ENCODE results near the gene APOL1.
"Not testable (repeated sequence)": the region's sequence is repeated elsewhere in the genome, so short reads cannot be mapped to it uniquely, and the experiment has no call there.

The APOL1 gene

DNA sequence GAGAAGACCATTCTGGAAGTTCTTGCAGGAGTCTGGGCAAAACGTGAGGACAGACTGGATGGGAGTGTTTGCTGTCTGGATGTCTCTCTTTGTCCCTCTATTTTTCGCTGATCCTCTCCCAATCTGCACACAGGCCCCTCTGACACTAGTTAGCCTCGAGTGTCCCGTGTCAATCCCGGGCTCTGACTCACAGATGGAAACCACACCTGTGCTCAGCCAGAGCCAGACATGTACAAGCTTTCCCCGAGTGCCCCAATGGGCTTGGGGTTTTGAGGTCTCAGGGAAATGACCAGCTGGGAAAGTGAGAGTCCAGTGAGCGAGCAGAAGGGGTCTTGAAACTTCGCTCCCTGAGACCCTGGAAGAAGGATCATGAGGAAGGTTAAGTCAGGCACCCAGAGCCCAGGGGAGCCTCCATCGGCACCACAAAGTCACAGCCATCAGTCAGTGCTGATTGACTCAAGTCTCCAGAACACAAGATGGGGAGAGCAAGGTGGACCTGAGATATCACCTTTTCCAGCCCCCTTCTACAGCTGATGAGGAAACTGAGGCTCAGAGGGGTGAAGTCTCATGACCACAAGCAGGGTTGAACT is 27.5 kb upstream of the APOL1 start:
- in situ Hi-C loops (cut with MboI; ENCODE audit: low sequenced_read_pairs), result no loop called here

DNA sequence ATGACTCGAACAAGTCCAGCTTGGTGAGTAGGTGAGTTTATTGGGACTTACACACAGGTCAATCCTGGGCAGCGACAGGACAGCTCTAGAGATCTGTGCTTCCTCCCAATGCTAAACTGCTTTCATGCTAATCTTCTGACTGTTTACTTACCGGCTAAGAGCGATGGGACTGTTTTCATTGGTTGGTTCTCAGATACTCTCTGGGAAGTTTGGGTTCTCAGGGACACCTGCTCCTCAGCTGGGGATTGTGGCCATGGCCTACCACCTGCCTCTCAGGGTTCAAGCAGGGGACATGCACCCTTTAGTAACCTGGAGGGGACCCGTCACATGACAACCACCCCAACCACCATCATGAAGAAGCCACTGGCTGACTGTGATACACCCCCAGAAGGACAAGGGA is 26.7 kb upstream of the APOL1 start:
- in situ Hi-C loops (cut with MboI; ENCODE audit: low sequenced_read_pairs), result no loop called here

DNA sequence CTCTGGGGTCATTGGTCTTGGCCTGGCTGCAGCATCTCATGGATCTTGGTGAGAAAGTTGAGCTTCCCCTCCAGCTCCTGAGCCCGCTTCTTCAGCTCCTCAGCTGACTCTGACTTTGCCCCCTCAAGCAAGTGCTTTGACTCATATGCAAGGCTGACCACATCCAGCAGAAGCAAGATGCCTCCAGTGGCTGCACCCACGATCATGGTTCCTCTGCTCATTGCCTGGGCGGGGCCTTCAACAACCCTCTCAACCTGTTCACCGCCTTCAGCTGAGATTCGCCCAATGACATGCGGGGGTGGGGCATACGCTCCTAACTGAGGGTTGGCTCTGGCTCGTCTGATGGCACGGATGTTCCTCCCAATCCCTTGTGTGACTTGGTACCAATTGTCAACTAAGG is 25.5 kb upstream of the APOL1 start:
- in situ Hi-C loops (cut with MboI; ENCODE audit: low sequenced_read_pairs), result no loop called here

DNA sequence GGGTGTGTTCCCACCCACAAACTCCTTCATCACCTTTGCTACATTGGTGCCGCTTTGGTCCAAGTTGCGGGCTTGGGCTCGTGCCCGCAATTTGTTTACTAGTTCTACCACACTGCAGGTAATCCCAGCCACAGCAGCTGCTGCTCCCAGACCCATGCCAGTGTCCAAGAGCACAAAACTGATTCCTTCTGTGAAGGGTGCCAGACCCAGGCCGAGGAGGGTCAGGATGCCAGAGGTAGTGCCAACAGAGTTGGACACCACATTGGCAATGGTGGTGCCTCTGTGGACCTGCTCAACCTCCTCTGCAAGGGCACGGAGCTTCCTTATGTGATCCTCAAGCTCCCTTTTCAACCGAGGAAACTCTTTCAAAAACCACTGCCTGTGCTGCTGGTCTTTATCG is 25.1 kb upstream of the APOL1 start:
- in situ Hi-C loops (cut with MboI; ENCODE audit: low sequenced_read_pairs), result no loop called here

DNA sequence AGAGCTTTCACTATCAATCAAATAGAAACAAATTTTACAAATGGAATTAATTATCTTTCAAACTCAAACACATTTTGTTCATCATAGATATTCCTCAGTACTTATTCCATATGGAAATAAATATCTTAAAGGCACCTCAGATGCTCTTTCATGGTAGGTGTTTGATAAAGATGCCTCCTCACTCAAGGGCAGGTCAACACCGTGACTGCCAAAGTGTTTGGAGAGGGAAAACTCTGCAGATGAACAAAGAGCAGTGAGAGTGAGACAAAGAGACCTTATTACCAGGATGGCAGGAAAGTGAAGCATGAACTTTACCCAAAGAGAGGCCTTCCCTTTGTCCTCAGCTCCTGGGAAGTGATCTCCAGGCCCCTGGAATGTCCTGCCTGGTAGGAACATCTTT is 24.6 kb upstream of the APOL1 start:
- in situ Hi-C loops (cut with MboI; ENCODE audit: low sequenced_read_pairs), result not testable (repeated sequence)

DNA sequence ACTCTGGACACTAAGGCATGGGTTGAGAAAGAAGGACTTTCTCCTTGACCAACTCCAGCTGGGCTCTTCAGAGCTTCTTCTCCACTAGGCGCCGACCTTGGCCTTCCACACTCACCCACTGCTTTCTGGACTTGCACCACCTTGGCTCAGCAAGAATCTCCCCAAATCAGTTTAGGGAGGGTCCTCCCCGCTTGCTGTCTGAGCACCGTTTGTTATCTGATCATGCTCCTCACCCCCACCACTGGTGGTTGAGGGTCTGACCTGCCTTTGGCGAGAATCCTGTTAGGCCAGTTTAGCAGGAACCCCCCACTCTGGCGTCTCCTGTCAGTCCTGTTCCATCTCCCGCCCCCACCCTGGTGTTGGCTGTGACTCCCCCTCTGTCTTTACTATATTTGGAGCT is 24.0 kb upstream of the APOL1 start:
- in situ Hi-C loops (cut with MboI; ENCODE audit: low sequenced_read_pairs), result no loop called here

DNA sequence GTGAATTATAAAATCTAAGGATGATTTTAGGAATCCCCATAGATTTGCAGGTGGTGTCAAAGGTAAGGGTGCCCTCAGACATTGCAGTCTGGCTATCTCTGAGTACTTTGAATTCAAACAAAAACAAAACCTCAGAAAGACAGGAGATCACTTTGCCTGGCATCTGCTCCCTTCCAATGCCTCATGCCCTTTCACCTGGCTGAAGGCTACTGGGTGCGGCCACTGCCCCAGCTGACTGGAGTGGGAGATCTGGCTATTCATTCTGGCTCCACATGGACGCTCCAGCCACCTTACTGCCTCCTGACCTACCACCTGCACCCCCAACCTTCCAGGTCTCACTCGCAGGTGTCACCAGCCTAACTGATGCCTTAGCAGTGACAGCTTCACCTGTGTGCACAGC is 23.3 kb upstream of the APOL1 start:
- in situ Hi-C loops (cut with MboI; ENCODE audit: low sequenced_read_pairs), result not testable (repeated sequence)

DNA sequence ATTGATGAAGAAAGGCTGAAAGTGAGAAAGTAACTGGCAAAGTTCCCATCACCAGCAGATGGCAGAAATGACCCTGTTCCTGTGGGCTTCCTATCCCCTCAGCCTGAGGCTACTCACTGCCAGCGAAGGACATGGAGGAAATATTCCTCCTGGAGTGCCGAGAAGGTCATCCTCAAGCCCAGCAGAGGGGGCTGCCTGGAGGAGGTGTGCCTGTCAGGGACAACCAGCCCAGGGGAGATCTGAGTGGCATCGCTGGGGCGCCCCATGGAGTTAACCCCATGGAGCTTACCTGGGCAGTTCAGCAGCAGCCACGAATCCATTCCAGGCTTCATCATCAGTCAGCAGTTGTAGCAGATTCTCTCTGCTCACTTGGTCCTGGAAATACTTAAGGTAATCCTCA is 21.9 kb upstream of the APOL1 start:
- in situ Hi-C loops (cut with MboI; ENCODE audit: low sequenced_read_pairs), result not testable (repeated sequence)

DNA sequence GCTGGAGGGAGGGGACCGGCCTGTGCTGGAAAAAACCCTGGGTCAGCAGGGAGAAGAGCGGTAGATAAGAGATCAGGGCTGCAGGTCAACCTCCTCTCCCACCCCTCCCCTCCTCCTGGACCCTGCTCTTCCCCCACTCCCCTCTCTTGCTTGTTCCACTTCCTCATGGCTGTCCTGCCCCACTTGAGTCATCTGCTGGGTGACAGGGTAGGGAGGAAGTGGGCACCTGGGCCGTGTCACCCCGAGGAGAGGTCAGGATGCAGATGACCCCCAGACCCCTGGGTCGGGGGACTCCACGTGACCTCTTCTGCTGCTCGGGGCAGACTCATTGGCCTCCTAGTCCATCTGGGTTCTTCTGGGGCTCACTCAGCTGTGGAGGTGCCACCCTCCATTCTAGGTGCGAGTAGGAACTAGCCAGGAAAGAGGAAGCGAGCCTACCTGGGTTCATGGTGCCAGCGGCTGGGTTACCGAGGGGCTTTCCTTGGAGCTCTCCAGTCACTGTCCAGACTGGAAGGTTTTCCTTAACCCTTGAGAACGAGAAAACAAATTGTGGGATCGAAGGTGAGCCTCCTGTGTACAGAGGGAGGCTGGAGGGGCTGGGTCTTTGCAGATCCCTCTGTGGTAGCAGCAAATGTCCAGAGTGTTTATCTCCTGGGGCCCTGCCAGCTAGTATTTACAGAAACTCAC is 20.1 kb upstream of the APOL1 start:
- in situ Hi-C loops (cut with MboI; ENCODE audit: low sequenced_read_pairs), result no loop called here

DNA sequence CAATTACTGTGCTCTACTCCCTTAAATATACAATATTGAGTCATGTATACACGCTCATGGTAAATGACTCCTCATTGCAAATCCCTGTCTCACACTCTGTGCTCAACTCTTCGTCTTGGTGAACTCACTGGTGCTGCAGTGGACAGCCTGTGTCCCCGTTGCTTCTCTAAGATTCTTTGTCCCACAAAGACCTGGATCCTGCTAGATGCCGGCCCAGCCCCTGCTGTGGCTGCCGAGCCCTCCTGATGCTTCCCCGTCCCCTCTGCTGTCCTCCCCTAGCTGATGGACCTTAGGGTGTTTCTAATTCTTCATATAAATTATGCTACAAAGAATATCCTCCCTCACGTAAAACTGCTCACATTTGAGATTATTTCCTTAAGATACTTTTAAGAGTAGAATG is 19.1 kb upstream of the APOL1 start:
- in situ Hi-C loops (cut with MboI; ENCODE audit: low sequenced_read_pairs), result no loop called here

DNA sequence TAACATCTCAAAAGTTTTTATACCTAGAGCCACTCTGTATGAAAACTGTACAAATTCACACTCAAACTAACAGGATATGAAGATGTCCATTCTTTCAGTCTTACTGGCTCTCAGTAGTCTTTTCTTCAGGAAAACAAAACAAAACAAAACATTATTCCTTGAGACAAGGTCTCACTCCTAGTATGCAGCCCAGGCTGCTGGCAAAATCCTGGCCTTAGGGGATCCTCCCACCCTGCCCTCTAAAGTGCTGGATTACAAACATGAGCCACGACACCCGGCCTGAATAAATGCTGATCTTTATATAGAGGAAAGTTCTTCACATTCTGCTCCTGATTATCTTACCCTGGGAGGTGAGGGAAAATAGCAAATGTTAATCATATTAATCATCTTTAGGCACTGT is 18.7 kb upstream of the APOL1 start:
- in situ Hi-C loops (cut with MboI; ENCODE audit: low sequenced_read_pairs), result no loop called here

DNA sequence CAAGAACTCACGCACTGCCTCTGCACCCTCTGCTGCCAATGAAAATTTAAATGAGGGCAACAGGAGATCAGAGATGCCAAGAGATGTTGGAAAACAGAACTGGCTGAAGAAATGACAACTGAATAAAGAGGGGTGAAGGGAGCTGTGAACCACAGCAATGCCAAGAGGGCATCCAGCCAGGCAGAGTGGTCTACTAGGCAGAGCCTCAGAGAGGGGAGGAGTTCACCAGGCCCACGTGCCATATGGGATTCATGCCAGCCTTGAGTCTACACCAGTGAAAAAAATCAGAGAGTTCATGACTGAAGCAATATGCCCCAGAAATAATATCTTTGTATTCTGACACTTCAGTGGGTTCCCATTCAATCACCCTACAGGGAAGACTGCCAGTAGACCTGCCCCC is 18.0 kb upstream of the APOL1 start:
- in situ Hi-C loops (cut with MboI; ENCODE audit: low sequenced_read_pairs), result no loop called here

DNA sequence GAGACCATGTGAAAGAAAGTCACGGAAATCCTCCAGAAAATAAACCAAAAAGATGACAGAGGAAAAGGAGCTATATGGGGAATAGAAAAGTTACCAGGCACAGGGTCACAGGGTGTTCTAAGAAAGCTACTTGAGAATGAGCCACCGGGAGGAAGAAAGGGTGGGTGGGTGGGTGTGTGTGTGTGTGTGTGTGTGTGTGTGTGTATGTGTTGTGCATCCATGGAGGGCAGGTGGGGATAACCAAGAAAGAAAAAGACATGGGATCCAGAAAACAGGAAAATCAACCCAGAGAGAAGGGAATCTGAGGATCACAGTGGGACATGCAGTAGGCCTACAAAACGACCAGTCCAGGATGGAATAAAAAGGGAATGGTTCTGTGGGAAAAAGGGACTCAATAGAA is 17.3 kb upstream of the APOL1 start:
- in situ Hi-C loops (cut with MboI; ENCODE audit: low sequenced_read_pairs), result no loop called here

DNA sequence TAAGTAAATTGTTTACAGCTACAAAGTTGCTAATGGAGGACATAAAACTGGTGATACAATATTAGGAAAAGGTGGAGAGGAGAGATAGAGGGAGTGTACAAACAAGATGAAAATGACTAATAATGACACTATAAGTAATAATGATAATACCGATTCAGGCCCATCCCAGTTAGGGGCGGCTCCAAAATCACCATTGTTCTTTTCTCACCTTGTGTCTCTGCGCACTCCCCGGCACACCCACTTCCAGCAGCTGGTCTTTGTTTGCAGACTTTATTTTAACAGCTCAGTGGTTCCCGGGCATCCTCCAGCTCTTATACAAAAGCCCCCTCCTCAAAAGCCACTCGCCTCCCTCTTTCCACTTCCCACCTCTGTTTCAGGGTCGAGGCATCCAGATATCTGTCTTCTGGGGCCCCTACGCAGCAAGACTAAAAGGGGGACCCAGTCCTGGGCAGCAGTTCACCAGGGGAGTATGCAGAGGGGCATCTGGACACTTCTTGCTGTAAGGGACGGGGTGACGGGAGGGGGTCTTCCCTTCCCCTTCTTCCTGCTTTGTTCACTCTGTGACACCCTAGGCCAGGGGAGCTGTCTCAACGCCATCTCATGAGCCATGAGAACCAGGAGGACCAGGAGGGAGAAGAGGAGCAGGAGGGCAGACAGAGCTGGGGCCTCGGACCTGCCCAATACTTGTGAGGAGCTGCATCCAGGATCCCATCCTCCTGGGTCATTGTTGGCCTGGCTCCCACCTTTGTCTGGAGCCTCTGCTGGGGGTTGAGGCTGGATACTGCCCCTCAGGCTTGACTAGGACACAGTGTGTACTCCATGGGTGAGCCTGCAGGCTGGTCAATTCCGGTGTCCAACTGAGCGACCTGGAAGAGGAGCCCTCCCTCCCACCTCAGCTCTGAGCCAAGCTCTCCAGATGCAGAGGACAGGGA is 16.3 kb upstream of the APOL1 start:
- in situ Hi-C loops (cut with MboI; ENCODE audit: low sequenced_read_pairs), result no loop called here

DNA sequence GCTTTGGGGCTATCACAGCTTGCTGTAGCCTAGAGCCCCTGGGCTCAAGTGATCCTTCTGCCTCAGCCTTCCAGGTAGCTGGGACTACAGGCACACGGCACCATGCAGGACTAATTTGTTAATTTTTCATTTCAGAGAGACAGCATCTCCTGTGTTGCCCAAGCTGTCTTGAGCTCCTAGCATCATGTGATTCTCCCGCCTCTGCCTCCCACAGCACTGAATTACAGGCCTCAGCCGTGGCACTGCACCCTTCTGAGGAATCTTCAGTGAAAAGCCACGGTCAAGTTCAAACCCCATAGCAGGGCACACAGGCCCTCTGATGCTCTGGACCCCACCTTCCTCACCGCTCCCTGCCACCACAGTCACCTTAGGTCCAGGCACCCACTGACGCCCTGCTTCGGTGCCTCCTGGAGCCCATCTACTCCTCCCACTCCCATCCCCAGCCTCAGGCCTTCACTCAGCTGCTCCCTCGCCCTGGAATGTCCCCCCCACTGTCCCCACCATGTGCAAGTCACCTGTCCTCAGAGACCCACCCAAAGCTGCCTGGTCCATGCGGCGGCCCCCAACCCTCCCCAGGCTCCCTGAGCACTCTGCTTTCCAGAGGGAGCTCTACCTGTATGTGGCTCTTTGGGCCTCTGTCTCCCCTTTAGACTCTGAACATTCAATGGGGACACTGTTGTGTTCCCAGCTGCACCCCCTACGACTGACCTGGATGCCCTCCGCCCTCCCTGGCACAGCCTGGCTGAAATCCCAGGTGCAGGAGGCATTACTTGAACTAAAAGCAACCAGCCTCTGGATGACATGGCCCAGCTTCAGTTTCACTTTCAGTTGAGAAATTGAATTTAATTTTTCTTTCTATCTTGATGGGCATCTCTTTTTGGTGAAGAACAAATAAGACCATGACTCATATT is 15.2 kb upstream of the APOL1 start:
- in situ Hi-C loops (cut with MboI; ENCODE audit: low sequenced_read_pairs), result no loop called here

DNA sequence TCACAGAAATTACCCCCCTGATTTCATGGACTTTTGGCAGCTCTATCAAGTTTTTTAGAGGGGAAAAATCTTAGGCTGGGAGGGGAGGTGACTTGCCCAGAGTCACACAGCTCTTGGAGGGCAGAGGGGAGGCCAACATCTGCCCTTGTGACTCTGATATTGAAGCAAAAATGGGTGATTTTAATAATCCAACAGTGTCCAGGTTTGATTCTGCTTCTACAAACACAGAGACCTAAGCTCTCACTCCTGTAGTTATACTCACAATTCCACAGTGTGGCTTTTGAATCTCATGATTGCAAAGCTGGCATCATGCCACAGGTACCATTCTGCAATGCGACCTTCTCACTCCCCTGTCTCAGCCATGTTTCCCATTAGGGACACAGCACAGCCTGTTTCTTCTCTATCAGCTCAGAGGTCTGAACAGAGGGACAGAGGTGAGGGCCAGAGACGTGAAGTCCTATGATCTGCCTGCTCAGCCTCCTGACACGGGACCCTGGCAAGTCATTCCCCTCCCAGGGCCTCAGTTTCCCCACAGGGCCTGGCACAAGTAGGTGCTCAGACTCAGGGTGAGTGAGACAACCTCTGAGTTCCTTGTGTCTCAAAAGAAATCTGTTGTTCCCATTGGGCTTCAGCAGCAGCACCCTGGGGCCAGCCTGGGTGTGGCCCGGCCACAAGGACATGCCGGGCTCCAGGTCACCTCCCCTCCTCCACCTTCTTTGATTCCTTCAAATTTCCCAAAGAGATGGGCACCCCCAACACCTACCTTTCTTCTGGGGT is 14.4 kb upstream of the APOL1 start:
- in situ Hi-C loops (cut with MboI; ENCODE audit: low sequenced_read_pairs), result no loop called here

DNA sequence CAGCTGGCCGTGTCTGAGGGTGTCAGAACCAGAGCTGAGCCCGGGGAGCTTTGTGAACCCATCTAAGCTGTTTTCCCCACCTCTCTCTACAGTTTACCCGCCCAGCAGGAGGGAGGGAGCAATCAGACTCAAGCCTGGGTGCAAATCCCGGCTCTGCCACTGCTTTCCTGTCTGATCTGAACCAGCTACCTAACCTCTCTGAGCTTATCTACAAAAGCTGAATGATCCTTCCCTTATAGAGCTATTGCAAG is 13.9 kb upstream of the APOL1 start:
- in situ Hi-C loops (cut with MboI; ENCODE audit: low sequenced_read_pairs), result no loop called here

DNA sequence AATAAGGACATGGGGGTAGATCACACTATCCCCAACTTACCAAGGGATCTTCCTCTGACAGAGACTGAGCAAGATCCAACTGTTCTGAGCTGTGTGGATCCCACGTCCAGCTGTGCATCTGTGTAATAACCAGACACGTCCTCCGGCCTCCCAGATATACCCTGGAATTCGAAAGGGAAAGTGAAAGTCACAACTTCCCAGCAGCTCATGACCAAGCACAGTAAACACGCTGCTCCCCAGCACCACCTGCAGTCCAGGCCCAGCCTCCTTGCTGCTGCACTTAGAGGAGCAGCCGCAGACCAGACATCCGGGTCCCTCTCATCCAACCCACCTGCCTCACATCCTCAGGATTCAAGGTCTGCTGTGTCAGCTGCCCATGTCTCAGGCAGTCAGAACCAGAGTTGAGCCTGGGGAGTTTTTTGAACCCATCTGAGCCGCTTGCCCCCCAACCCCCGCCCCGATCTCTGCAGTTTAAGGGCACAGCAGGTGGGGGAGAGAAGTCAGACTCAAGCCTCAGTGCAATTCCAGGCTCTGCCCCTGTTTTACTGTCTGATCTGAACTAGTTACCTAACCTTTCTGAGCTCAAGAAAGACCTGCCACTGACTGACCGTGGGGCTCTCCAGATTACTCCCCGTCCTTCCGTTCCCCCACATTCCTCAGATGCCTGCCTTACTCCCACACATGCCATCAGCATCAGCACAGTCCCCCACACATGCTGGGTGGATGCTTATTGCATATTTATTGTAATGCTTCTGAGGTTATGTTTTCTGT is 13.3 kb upstream of the APOL1 start, which contains the start of gene APOL2:
Gene APOL2, minus strand, starts transcription at position 127 of the 771 bp plus-strand sequence. CDS start 6,365 bp downstream, outside the sequence.
- in situ Hi-C loops (cut with MboI; ENCODE audit: low sequenced_read_pairs), result no loop called here

DNA sequence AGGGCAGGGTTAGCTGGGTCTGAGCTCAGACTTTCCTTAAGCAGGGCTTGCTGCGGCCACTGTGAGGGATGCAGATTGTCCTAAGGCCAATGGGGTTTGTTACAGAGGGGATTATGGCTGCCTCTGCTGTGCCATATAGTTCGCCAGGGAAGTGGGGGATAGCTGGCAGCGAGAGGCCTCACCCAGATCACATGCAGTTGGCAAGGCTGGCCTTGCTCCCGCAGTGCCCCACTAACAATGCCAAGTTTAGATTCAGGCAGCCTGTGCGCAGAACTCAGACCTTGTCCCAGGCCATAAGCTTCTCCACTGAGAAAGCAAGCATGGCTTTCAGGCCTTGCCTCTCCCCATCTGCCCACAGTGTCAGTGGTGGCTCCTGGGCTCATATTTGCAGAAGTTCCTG is 8.9 kb upstream of the APOL1 start:
- in situ Hi-C loops (cut with MboI; ENCODE audit: low sequenced_read_pairs), result no loop called here

All from HL-60/S4 treated with retinoic acid at 250 ng/mL for 4 days and 3 days (cell line).